SKM-1 treated with dmso at 0.1 percent for 144 hours (cell line): ENCODE measurements around the gene MAP2K3.
"Not testable (repeated sequence)": the region's sequence is repeated elsewhere in the genome, so short reads cannot be mapped to it uniquely, and the experiment has no call there.

Experiments used
- DNase-seq: peaks from one replicate; lab custom pipeline; 2025; ENCODE audit not compliant: unreplicated experiment; lab: John Stamatoyannopoulos, UW

Gene MAP2K3

GRCh38 chr17:21296097-21297025 is 11.8 kb downstream of the MAP2K3 start:
- no peak for DNase-seq

- DNase-seq: no peak
Observed at GRCh38 chr17:21297026-21297520, 12.6 kb downstream of the MAP2K3 start.

- no peak for DNase-seq
Observed at GRCh38 chr17:21297597-21297996, 13.1 kb downstream of the MAP2K3 start.

- no peak for DNase-seq
Observed at GRCh38 chr17:21298056-21298982, 13.8 kb downstream of the MAP2K3 start.

- no peak for DNase-seq
Observed at GRCh38 chr17:21298983-21299519, 14.5 kb downstream of the MAP2K3 start.

GRCh38 chr17:21299981-21300600 is 15.6 kb downstream of the MAP2K3 start:
- DNase-seq: no peak

- no peak for DNase-seq
Observed at GRCh38 chr17:21300601-21301571, 16.4 kb downstream of the MAP2K3 start.

- DNase-seq: no peak
Observed at GRCh38 chr17:21301593-21302550, 17.4 kb downstream of the MAP2K3 start.

GRCh38 chr17:21302711-21303425 is 18.4 kb downstream of the MAP2K3 start:
- DNase-seq: no peak

- no peak for DNase-seq
Observed at GRCh38 chr17:21303441-21304065, 19.0 kb downstream of the MAP2K3 start.

GRCh38 chr17:21304091-21304490 is 19.6 kb downstream of the MAP2K3 start:
- no peak for DNase-seq

- DNase-seq: not testable (repeated sequence)
Observed at GRCh38 chr17:21304551-21305151, 20.1 kb downstream of the MAP2K3 start.

- DNase-seq: not testable (repeated sequence)
Observed at GRCh38 chr17:21305431-21306180, 21.1 kb downstream of the MAP2K3 start.

GRCh38 chr17:21306611-21307272 is 22.2 kb downstream of the MAP2K3 start:
- not testable (repeated sequence) for DNase-seq

GRCh38 chr17:21307273-21307625 is 22.7 kb downstream of the MAP2K3 start:
- not testable (repeated sequence) for DNase-seq

- DNase-seq: not testable (repeated sequence)
Observed at GRCh38 chr17:21308931-21309381, 24.4 kb downstream of the MAP2K3 start.
